Neutrophil (primary cell): Measurements from ENCODE around the gene SPOUT1.

Experiments
- H3K27ac ChIP-seq: fragments of 200-600 bp; sonication (generic); 2 replicates; pipeline ENCODE4 v1.5.1; 2016; ENCODE audit warnings: mild to moderate bottlenecking, moderate library complexity
- H3K27me3 ChIP-seq: fragments of 200-600 bp; sonication (generic); 2 replicates; pipeline ENCODE4 v1.6.0; 2016; ENCODE audit warnings: mild to moderate bottlenecking
- H3K36me3 ChIP-seq: fragments of 200-600 bp; sonication (generic); 2 replicates; pipeline ENCODE4 v1.5.1; 2017
- H3K4me1 ChIP-seq, 2 experiments: fragments of 200-600 bp in 1 of 2; sonication (generic) in 1 of 2; 1 replicate in 1 of 2; 2 replicates in 1 of 2; pipeline versions ENCODE4 v1.5.1 to v1.6.1; 2013 to 2016; ENCODE audit warnings: low read depth in 1 of 2, low read length in 1 of 2, mild to moderate bottlenecking in 1 of 2, moderate library complexity in 1 of 2; ENCODE audit not compliant: control insufficient read depth in 1 of 2, insufficient read depth in 1 of 2
- H3K4me3 ChIP-seq, 2 experiments: fragments of 200-600 bp in 1 of 2; sonication (generic) in 1 of 2; 1 replicate in 1 of 2; 2 replicates in 1 of 2; pipeline ENCODE4 v1.5.1; 2013 to 2016; ENCODE audit warnings: low read depth in 1 of 2, low read length in 1 of 2, mild to moderate bottlenecking in 1 of 2, moderate library complexity in 1 of 2
- H3K9me3 ChIP-seq: fragments of 200-600 bp; sonication (generic); 2 replicates; pipeline ENCODE4 v1.5.1; 2016
- CTCF ChIP-seq: fragments of 200-600 bp; sonication (generic); IDR thresholded peaks from 2 replicates; pipeline ENCODE4 v1.5.1; 2016; ENCODE audit warnings: antibody characterized with exemption

The SPOUT1 gene

GRCh38 chr9:128822407-128823042 lies 7.1 kb downstream of the SPOUT1 start:
- no peak overlapping the region for H3K4me3 ChIP-seq
- H3K9me3 ChIP-seq, result no peaks in the 10 kb centered on the region
- peaks cover 18% of the 10 kb centered on the region for H3K27me3 ChIP-seq
- H3K27ac ChIP-seq, result no peak overlapping the region
- peaks cover 11 to 14% of the 10 kb centered on the region in 2 experiments for H3K4me1 ChIP-seq
- peaks cover 53% of the 10 kb centered on the region for H3K36me3 ChIP-seq
- TF ChIP-seq CTCF, result no peak

GRCh38 chr9:128821584-128822406 lies 7.8 kb downstream of the SPOUT1 start:
- Histone ChIP-seq H3K36me3 (peaks cover 53% of the 10 kb centered on the region), H3K4me1 (peaks cover 11 to 14% of the 10 kb centered on the region in 2 experiments), H3K4me3 (no peak overlapping the region), H3K9me3 (no peaks in the 10 kb centered on the region), H3K27me3 (peaks cover 18% of the 10 kb centered on the region), H3K27ac (no peak overlapping the region)
- no peak for TF ChIP-seq CTCF

GRCh38 chr9:128820665-128821583 lies 8.7 kb downstream of the SPOUT1 start:
- no peak for TF ChIP-seq CTCF
- H3K27me3 ChIP-seq, result peaks cover 18% of the 10 kb centered on the region
- no peaks in the 10 kb centered on the region for H3K9me3 ChIP-seq
- peaks cover 11 to 14% of the 10 kb centered on the region in 2 experiments for H3K4me1 ChIP-seq
- H3K36me3 ChIP-seq, result peaks cover 46% of the 10 kb centered on the region
- no peak overlapping the region for H3K4me3 ChIP-seq
- H3K27ac ChIP-seq, result no peak overlapping the region

GRCh38 chr9:128819716-128820664 lies 9.6 kb downstream of the SPOUT1 start:
- Histone ChIP-seq H3K27ac (no peak overlapping the region), H3K9me3 (no peaks in the 10 kb centered on the region), H3K4me3 (no peak overlapping the region), H3K36me3 (peaks cover 36% of the 10 kb centered on the region), H3K4me1 (peaks cover 11 to 14% of the 10 kb centered on the region in 2 experiments), H3K27me3 (peaks cover 18% of the 10 kb centered on the region)
- no peak for TF ChIP-seq CTCF
